ENCODE measurements around the gene PKN1.

DNA sequence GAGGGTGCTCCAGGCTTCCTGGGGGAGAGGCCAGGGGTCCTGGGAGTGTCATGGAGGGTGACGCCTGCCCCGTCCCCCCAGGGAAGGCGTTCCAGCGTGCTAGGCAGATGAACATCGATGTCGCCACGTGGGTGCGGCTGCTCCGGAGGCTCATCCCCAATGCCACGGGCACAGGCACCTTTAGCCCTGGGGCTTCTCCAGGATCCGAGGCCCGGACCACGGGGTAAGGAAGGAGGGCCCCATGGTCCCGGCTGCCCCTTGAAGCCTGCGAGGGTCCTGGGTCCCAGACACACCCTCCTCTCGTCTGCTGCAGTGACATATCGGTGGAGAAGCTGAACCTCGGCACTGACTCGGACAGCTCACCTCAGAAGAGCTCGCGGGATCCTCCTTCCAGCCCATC is 30.6 kb downstream of the PKN1 start:
- no peak for TF ChIP-seq CTCF (optimal IDR thresholded peaks at IDR 0.05 in 1 of 3, IDR thresholded peaks at IDR 0.05 in 1 of 3, conservative IDR thresholded peaks at IDR 0.05 in 1 of 3; ENCODE audit: extremely low read depth in 1 of 3, insufficient read depth in 2 of 3, low read length in 3 of 3)
- no peak for TF ChIP-seq EZH2 (IDR thresholded peaks at IDR 0.05; ENCODE audit: low read length)
